SK-N-SH treated with all-trans-retinoic acid at 6 μM for 48 hours (cell line): ENCODE measurements around the gene RAPSN.

Source experiments
- ATAC-seq: fragments of 200-7000 bp; cut with Tn5 transposase; 3 replicates; pipeline ENCODE4 v1.9.1; 2020; ENCODE audit warnings: mild to moderate bottlenecking, moderate library complexity
- ARNTL ChIP-seq: fragments of 450-650 bp; formaldehyde crosslinking; IDR thresholded peaks from 2 replicates; pipeline ENCODE4 v1.5.0; 2020; ENCODE audit warnings: low read depth, mild to moderate bottlenecking, moderate library complexity, borderline replicate concordance
- BACH2 ChIP-seq: fragments of 250-450 bp; sonication (Bioruptor Pico); IDR thresholded peaks from 2 replicates; pipeline ENCODE4 v1.9.0; 2021; ENCODE audit warnings: mild to moderate bottlenecking, borderline replicate concordance
- CSDC2 ChIP-seq: fragments of 250-450 bp; sonication (Bioruptor Pico); IDR thresholded peaks from 2 replicates; pipeline ENCODE4 v1.5.0; 2020; ENCODE audit warnings: mild to moderate bottlenecking, moderate library complexity
- ESRRG ChIP-seq: fragments of 250-450 bp; sonication (Bioruptor Pico); IDR thresholded peaks from 2 replicates; pipeline ENCODE4 v1.6.1; 2021; ENCODE audit warnings: mild to moderate bottlenecking
- ISL1 ChIP-seq: fragments of 250-450 bp; sonication (Bioruptor Pico); IDR thresholded peaks from 2 replicates; pipeline ENCODE4 v2.1.2; 2022; ENCODE audit warnings: mild to moderate bottlenecking, moderate library complexity
- OSR1 ChIP-seq: fragments of 250-450 bp; sonication (Bioruptor Pico); IDR thresholded peaks from 2 replicates; pipeline ENCODE4 v1.8.0; 2022; ENCODE audit warnings: moderate library complexity, mild to moderate bottlenecking, inconsistent platforms
- PPARA ChIP-seq: fragments of 250-450 bp; sonication (Bioruptor Pico); IDR thresholded peaks from 2 replicates; pipeline ENCODE4 v1.5.0; 2020; ENCODE audit warnings: mild to moderate bottlenecking, borderline replicate concordance
- RARB ChIP-seq: fragments of 250-450 bp; sonication (Bioruptor Pico); IDR thresholded peaks from 2 replicates; pipeline ENCODE4 v1.8.0; 2021; ENCODE audit warnings: mild to moderate bottlenecking, moderate library complexity
- SNAI2 ChIP-seq: fragments of 250-450 bp; sonication (Bioruptor Pico); IDR thresholded peaks from 2 replicates; pipeline ENCODE4 v1.5.0; 2020; ENCODE audit warnings: mild to moderate bottlenecking, moderate library complexity
- TCF4 ChIP-seq: fragments of 250-450 bp; sonication (Bioruptor Pico); IDR thresholded peaks from 2 replicates; pipeline ENCODE4 v1.8.0; 2021; ENCODE audit warnings: mild to moderate bottlenecking, moderate library complexity, borderline replicate concordance
- TOX ChIP-seq: fragments of 250-450 bp; sonication (Bioruptor Pico); IDR thresholded peaks from 2 replicates; pipeline ENCODE4 v1.8.0; 2021; ENCODE audit warnings: mild to moderate bottlenecking, moderate library complexity, borderline replicate concordance
- ZC3H10 ChIP-seq: fragments of 250-450 bp; sonication (Bioruptor Pico); IDR thresholded peaks from 2 replicates; pipeline ENCODE4 v1.5.1; 2021; ENCODE audit warnings: mild to moderate bottlenecking, moderate library complexity
- ZFP3 ChIP-seq: fragments of 250-450 bp; sonication (Bioruptor Pico); IDR thresholded peaks from 2 replicates; pipeline ENCODE4 v1.5.0; 2020; ENCODE audit warnings: mild to moderate bottlenecking, moderate library complexity
- ZFP30 ChIP-seq: fragments of 450-650 bp; formaldehyde crosslinking; IDR thresholded peaks from 2 replicates; pipeline ENCODE4 v1.5.0; 2022; ENCODE audit warnings: mild to moderate bottlenecking, moderate library complexity
- ZNF565 ChIP-seq: fragments of 450-650 bp; formaldehyde crosslinking; conservative IDR thresholded peaks from 2 replicates; pipeline ENCODE4 v1.5.0; 2020; ENCODE audit warnings: low read depth, mild to moderate bottlenecking, moderate library complexity
- ZNF70 ChIP-seq: fragments of 450-650 bp; formaldehyde crosslinking; IDR thresholded peaks from 2 replicates; pipeline ENCODE4 v1.5.0; 2020; ENCODE audit warnings: mild to moderate bottlenecking, moderate library complexity
- ZNF8 ChIP-seq: fragments of 450-650 bp; formaldehyde crosslinking; IDR thresholded peaks from 2 replicates; pipeline ENCODE4 v1.5.0; 2020; ENCODE audit warnings: mild to moderate bottlenecking, moderate library complexity
- TF ChIP-seq, protein P1 (sequence below): fragments of 250-450 bp; sonication (Bioruptor Pico); IDR thresholded peaks from 2 replicates; pipeline ENCODE4 v1.8.0; 2021; ENCODE audit warnings: low read depth, mild to moderate bottlenecking, moderate library complexity, borderline replicate concordance
- TF ChIP-seq, protein P2 (sequence below): fragments of 250-450 bp; sonication (Bioruptor Pico); IDR thresholded peaks from 2 replicates; pipeline ENCODE4 v1.8.0; 2020; ENCODE audit warnings: mild to moderate bottlenecking, moderate library complexity, borderline replicate concordance
- TF ChIP-seq, protein P3 (sequence below): fragments of 250-450 bp; sonication (Bioruptor Pico); IDR thresholded peaks from 2 replicates; pipeline ENCODE4 v1.5.1; 2021; ENCODE audit warnings: mild to moderate bottlenecking, moderate library complexity
- TF ChIP-seq, protein P4 (sequence below): fragments of 250-450 bp; sonication (Bioruptor Pico); IDR thresholded peaks from 2 replicates; pipeline ENCODE4 v1.5.0; 2020; ENCODE audit warnings: mild to moderate bottlenecking, moderate library complexity
- TF ChIP-seq, protein P5 (sequence below): fragments of 250-450 bp; sonication (Bioruptor Pico); IDR thresholded peaks from 2 replicates; pipeline ENCODE4 v1.5.1; 2020; ENCODE audit warnings: low read depth, mild to moderate bottlenecking, moderate library complexity

Gene RAPSN

DNA sequence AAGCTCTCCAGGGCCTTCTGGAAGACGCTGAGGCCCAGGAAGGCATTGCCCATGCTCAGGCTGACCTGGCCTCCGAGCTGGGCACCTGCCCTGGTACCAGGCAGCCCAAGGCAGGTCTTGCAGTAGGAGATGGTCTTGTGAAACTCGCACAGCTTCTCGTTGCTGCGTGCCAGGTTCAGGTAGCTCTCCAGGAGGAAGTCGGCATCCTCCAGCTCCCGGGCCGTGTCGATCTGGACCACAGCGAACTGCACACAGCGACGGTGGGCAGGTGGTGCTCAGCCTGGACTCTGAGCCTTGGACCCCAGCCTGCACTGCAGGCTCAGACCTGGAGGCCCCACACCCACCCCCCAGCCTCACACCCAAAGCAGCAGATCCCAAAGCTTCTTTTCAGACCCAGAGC is 1.0 kb downstream of the RAPSN start:
- no peak for ATAC-seq
- TF ChIP-seq RARB (CRISPR knock-in tag) (no peak), OSR1 (no peak), ZNF565 (CRISPR knock-in tag) (no peak), BACH2 (CRISPR knock-in tag) (no peak), PPARA (no peak), ARNTL (no peak), ZNF70 (CRISPR knock-in tag) (no peak), ISL1 (no peak), ZC3H10 (CRISPR knock-in tag) (no peak), CSDC2 (CRISPR knock-in tag) (no peak), ESRRG (CRISPR knock-in tag) (no peak), ZFP3 (CRISPR knock-in tag) (no peak), SNAI2 (CRISPR knock-in tag) (no peak), TCF4 (no peak), ZFP30 (CRISPR knock-in tag) (no peak)
- TF ChIP-seq, protein P1, sequence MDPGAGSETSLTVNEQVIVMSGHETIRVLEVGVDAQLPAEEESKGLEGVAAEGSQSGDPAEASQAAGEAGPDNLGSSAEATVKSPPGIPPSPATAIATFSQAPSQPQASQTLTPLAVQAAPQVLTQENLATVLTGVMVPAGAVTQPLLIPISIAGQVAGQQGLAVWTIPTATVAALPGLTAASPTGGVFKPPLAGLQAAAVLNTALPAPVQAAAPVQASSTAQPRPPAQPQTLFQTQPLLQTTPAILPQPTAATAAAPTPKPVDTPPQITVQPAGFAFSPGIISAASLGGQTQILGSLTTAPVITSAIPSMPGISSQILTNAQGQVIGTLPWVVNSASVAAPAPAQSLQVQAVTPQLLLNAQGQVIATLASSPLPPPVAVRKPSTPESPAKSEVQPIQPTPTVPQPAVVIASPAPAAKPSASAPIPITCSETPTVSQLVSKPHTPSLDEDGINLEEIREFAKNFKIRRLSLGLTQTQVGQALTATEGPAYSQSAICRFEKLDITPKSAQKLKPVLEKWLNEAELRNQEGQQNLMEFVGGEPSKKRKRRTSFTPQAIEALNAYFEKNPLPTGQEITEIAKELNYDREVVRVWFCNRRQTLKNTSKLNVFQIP: no peak
- TF ChIP-seq, protein P2, sequence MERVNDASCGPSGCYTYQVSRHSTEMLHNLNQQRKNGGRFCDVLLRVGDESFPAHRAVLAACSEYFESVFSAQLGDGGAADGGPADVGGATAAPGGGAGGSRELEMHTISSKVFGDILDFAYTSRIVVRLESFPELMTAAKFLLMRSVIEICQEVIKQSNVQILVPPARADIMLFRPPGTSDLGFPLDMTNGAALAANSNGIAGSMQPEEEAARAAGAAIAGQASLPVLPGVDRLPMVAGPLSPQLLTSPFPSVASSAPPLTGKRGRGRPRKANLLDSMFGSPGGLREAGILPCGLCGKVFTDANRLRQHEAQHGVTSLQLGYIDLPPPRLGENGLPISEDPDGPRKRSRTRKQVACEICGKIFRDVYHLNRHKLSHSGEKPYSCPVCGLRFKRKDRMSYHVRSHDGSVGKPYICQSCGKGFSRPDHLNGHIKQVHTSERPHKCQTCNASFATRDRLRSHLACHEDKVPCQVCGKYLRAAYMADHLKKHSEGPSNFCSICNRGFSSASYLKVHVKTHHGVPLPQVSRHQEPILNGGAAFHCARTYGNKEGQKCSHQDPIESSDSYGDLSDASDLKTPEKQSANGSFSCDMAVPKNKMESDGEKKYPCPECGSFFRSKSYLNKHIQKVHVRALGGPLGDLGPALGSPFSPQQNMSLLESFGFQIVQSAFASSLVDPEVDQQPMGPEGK (CRISPR knock-in tag): no peak
- TF ChIP-seq, protein P3, sequence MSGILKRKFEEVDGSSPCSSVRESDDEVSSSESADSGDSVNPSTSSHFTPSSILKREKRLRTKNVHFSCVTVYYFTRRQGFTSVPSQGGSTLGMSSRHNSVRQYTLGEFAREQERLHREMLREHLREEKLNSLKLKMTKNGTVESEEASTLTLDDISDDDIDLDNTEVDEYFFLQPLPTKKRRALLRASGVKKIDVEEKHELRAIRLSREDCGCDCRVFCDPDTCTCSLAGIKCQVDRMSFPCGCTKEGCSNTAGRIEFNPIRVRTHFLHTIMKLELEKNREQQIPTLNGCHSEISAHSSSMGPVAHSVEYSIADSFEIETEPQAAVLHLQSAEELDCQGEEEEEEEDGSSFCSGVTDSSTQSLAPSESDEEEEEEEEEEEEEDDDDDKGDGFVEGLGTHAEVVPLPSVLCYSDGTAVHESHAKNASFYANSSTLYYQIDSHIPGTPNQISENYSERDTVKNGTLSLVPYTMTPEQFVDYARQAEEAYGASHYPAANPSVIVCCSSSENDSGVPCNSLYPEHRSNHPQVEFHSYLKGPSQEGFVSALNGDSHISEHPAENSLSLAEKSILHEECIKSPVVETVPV (CRISPR knock-in tag): no peak
- TF ChIP-seq, protein P4, sequence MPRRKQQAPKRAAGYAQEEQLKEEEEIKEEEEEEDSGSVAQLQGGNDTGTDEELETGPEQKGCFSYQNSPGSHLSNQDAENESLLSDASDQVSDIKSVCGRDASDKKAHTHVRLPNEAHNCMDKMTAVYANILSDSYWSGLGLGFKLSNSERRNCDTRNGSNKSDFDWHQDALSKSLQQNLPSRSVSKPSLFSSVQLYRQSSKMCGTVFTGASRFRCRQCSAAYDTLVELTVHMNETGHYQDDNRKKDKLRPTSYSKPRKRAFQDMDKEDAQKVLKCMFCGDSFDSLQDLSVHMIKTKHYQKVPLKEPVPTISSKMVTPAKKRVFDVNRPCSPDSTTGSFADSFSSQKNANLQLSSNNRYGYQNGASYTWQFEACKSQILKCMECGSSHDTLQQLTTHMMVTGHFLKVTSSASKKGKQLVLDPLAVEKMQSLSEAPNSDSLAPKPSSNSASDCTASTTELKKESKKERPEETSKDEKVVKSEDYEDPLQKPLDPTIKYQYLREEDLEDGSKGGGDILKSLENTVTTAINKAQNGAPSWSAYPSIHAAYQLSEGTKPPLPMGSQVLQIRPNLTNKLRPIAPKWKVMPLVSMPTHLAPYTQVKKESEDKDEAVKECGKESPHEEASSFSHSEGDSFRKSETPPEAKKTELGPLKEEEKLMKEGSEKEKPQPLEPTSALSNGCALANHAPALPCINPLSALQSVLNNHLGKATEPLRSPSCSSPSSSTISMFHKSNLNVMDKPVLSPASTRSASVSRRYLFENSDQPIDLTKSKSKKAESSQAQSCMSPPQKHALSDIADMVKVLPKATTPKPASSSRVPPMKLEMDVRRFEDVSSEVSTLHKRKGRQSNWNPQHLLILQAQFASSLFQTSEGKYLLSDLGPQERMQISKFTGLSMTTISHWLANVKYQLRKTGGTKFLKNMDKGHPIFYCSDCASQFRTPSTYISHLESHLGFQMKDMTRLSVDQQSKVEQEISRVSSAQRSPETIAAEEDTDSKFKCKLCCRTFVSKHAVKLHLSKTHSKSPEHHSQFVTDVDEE (CRISPR knock-in tag): no peak
- TF ChIP-seq, all 23 proteins: peak for 0

DNA sequence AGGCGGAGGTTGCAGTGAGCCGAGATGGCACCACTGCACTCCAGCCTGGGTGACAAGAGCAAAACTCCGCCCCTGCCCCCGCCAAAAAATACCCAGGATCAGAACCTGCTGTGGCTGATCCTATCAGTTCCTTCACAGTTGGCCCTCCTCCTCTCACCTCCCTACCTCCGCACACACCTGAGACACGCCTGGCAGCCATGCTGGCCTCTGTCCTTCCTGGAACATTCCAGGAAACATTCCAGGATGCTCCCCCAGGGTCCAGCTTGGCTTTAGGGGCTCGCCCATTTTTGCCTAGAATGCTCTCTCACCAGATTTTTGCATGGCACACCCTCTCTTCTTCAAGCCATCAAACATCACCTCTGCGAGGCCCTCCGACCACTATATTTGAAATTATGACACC is 2.1 kb downstream of the RAPSN start:
- TF ChIP-seq, protein P1: no peak
- no peak for TF ChIP-seq ESRRG (CRISPR knock-in tag)
- no peak for TF ChIP-seq ZNF8
- TF ChIP-seq BACH2 (CRISPR knock-in tag): no peak
- no peak for TF ChIP-seq PPARA
- TF ChIP-seq, protein P5, sequence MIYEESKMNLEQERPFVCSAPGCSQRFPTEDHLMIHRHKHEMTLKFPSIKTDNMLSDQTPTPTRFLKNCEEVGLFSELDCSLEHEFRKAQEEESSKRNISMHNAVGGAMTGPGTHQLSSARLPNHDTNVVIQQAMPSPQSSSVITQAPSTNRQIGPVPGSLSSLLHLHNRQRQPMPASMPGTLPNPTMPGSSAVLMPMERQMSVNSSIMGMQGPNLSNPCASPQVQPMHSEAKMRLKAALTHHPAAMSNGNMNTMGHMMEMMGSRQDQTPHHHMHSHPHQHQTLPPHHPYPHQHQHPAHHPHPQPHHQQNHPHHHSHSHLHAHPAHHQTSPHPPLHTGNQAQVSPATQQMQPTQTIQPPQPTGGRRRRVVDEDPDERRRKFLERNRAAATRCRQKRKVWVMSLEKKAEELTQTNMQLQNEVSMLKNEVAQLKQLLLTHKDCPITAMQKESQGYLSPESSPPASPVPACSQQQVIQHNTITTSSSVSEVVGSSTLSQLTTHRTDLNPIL (CRISPR knock-in tag): no peak
- TF ChIP-seq ZFP30 (CRISPR knock-in tag): no peak
- TF ChIP-seq TOX (CRISPR knock-in tag): no peak
- no peak for TF ChIP-seq ZC3H10 (CRISPR knock-in tag)
- no peak for ATAC-seq
